C4-2B (cell line): ENCODE data around the gene CNTNAP5.

Experiments
- ZFX ChIP-seq: fragments of 450-650 bp; IDR thresholded peaks from 2 replicates; pipeline ENCODE4 v1.6.1; 2017
- TF ChIP-seq, protein P1 (sequence below): fragments of 450-650 bp; conservative IDR thresholded peaks from 2 replicates; pipeline ENCODE4 v1.5.1; 2017; ENCODE audit warnings: mild to moderate bottlenecking

DNA sequence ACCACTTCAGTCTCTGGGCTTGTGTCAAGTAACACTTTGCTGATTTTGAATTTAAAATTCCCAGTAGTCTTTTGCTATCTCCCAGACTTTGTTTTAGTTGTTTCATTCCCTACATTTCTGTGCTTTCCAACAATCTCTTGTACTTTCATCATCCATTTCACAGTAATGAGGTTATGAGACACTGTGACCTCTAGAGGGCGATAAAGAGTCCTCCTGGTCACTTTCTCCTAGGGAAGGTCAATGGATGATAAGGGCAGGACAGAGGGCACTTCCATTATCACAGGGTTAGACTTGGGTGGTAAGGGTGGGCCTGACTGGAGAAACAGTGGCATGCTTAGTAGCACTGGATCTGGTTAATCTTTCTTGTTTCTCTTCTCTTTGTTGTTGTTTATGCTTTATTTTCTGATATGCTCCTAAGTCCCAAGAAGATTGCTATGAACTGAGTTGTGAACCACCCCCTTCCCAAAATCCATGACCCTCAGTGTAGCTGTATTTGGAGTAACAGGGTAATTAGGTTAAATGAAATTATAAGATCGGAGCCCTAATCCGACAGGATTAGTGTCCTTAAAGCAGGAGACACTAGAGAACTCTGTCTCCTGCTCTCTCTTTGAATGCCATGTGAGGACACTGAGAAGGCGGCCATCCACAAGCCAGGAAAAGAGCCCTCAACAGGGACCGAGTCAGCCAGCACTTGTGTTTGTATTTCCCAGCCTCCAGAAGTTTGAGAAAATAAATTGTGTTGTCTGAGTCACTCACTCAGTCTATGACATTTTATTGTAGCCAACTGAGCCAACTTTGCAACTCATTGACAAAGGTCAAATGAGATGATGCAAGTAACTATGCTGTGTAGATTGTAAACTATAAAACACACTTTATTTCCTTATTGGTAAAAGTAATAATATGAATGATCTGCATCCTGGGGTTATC, 779.2 kb downstream of the CNTNAP5 start:
- TF ChIP-seq, protein P1, sequence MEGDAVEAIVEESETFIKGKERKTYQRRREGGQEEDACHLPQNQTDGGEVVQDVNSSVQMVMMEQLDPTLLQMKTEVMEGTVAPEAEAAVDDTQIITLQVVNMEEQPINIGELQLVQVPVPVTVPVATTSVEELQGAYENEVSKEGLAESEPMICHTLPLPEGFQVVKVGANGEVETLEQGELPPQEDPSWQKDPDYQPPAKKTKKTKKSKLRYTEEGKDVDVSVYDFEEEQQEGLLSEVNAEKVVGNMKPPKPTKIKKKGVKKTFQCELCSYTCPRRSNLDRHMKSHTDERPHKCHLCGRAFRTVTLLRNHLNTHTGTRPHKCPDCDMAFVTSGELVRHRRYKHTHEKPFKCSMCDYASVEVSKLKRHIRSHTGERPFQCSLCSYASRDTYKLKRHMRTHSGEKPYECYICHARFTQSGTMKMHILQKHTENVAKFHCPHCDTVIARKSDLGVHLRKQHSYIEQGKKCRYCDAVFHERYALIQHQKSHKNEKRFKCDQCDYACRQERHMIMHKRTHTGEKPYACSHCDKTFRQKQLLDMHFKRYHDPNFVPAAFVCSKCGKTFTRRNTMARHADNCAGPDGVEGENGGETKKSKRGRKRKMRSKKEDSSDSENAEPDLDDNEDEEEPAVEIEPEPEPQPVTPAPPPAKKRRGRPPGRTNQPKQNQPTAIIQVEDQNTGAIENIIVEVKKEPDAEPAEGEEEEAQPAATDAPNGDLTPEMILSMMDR: peak; percentile 85
- TF ChIP-seq ZFX: no peak
